Erythroblast (primary cell): ENCODE data around the gene TRPT1.

ENCODE experiments used
- GATA1 ChIP-seq: IDR thresholded peaks from 2 replicates; pipeline ENCODE4 v1.6.1; 2011; ENCODE audit warnings: low read depth, mild to moderate bottlenecking, control low read depth, low read length, moderate library complexity
- POLR2A ChIP-seq: IDR thresholded peaks from 2 replicates; pipeline ENCODE4 v1.6.1; 2011; ENCODE audit warnings: mild to moderate bottlenecking, low read length

DNA sequence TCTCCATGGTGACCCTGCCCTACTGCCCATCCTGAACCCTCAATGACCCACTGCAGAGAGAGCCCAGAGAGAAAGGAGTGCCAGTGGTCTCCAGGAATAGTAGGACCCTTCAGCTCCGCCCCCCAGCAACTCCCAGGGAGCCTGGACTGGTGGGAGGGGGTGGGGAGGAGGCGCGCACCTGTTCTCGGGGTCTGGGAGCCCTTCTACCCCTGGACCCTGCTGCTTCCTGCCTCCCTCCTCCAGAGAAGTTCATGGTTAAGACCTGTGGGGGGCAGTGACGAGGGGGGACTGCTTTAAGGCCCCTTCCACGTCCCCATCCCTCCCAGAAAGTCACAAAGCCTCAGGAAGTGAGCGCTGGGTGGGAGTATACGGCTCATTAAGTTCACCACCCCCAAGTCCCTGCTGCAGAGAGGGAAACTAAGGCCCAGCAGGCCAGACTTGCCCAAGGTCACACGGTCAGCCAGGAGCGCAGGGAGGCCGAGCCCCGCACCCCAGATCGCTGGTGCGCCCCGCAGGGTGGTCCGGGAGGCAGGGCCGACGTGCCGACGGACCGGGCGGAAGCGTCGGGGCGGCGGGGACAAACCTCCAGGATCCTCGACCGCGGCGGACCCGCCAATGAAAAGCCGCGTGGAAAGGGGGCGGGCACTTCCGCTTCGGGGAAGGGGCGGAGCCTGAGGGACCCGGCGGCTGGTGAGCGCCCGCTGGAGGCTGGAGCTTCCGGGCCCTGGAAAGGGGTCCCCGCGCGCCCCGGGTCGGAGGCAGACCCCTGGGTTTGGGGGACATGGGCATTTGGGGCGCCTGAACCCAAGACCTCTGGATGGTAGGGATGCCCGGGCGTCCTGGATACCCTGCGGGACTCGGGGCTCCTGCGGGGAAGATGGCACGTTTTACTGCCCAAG lies at the start of gene TRPT1, which contains the start of gene NUDT22:
- TF ChIP-seq POLR2A (peak; percentile 75), GATA1 (no peak)
